Measurements from ENCODE around the gene MIEF2. TPM values are rescaled to one million over a fixed set of nuclear protein-coding genes. Genes with fewer than 3 reads are reported as not detected.

Gene MIEF2
- total RNA-seq, 1 donor from 2014 or later = 7.4 TPM

GRCh38 chr17:18226284-18226945 is 34.0 kb upstream of the MIEF2 start:
- Mint-ChIP-seq H3K9me3 (ENCODE audit: unreplicated experiment) (peaks cover 12% of the 10 kb centered on the region), H3K4me1 (ENCODE audit: low read depth, unreplicated experiment) (peaks cover 29% of the 10 kb centered on the region), H3K36me3 (ENCODE audit: unreplicated experiment) (no peaks in the 10 kb centered on the region), H3K27ac (ENCODE audit: unreplicated experiment) (peak overlapping the region; percentile 90), H3K27me3 (ENCODE audit: unreplicated experiment) (peaks cover 10% of the 10 kb centered on the region), H3K4me3 (ENCODE audit: unreplicated experiment) (peak overlapping the region; percentile 97)
- TF ChIP-seq CTCF (IDR thresholded peaks at IDR 0.05; ENCODE audit: partially characterized antibody, unreplicated experiment) = no peak
- no peak for DNase-seq

- Mint-ChIP-seq H3K27ac (ENCODE audit: unreplicated experiment) (no peak overlapping the region), H3K4me3 (ENCODE audit: unreplicated experiment) (peak overlapping the region; percentile 57), H3K36me3 (ENCODE audit: unreplicated experiment) (no peaks in the 10 kb centered on the region)
Observed at GRCh38 chr17:18227635-18228034, 32.8 kb upstream of the MIEF2 start.

GRCh38 chr17:18228176-18228682 is 32.2 kb upstream of the MIEF2 start:
- Mint-ChIP-seq H3K36me3 (ENCODE audit: unreplicated experiment) (no peaks in the 10 kb centered on the region), H3K9me3 (ENCODE audit: unreplicated experiment) (peaks cover 12% of the 10 kb centered on the region), H3K27ac (ENCODE audit: unreplicated experiment) (peak overlapping the region; percentile 26), H3K4me1 (ENCODE audit: low read depth, unreplicated experiment) (peaks cover 29% of the 10 kb centered on the region), H3K27me3 (ENCODE audit: unreplicated experiment) (peaks cover 10% of the 10 kb centered on the region), H3K4me3 (ENCODE audit: unreplicated experiment) (peak overlapping the region; percentile 57)
- no peak for DNase-seq
- no peak for TF ChIP-seq CTCF (IDR thresholded peaks at IDR 0.05; ENCODE audit: partially characterized antibody, unreplicated experiment)

More at GRCh38 chr17:18227635-18228034, 32.8 kb upstream of the MIEF2 start:
- no peak for TF ChIP-seq CTCF (IDR thresholded peaks at IDR 0.05; ENCODE audit: partially characterized antibody, unreplicated experiment)
- no peak for DNase-seq
- H3K27me3 Mint-ChIP-seq (ENCODE audit: unreplicated experiment) = peaks cover 10% of the 10 kb centered on the region
- peaks cover 29% of the 10 kb centered on the region for H3K4me1 Mint-ChIP-seq (ENCODE audit: low read depth, unreplicated experiment)
- H3K9me3 Mint-ChIP-seq (ENCODE audit: unreplicated experiment) = peaks cover 12% of the 10 kb centered on the region

- Mint-ChIP-seq H3K27ac (ENCODE audit: unreplicated experiment) (no peak overlapping the region), H3K9me3 (ENCODE audit: unreplicated experiment) (peaks cover 12% of the 10 kb centered on the region), H3K36me3 (ENCODE audit: unreplicated experiment) (no peaks in the 10 kb centered on the region), H3K4me1 (ENCODE audit: low read depth, unreplicated experiment) (peaks cover 29% of the 10 kb centered on the region), H3K27me3 (ENCODE audit: unreplicated experiment) (peaks cover 6% of the 10 kb centered on the region), H3K4me3 (ENCODE audit: unreplicated experiment) (no peak overlapping the region)
- no peak for DNase-seq
- TF ChIP-seq CTCF (IDR thresholded peaks at IDR 0.05; ENCODE audit: partially characterized antibody, unreplicated experiment) = no peak
Observed at GRCh38 chr17:18229254-18229653, 31.2 kb upstream of the MIEF2 start.

- Mint-ChIP-seq H3K4me3 (ENCODE audit: unreplicated experiment) (peak overlapping the region; percentile 30), H3K27me3 (ENCODE audit: unreplicated experiment) (peaks cover 6% of the 10 kb centered on the region), H3K4me1 (ENCODE audit: low read depth, unreplicated experiment) (peaks cover 29% of the 10 kb centered on the region), H3K36me3 (ENCODE audit: unreplicated experiment) (no peaks in the 10 kb centered on the region), H3K27ac (ENCODE audit: unreplicated experiment) (peak overlapping the region; percentile 55), H3K9me3 (ENCODE audit: unreplicated experiment) (peaks cover 12% of the 10 kb centered on the region)
- no peak for DNase-seq
- TF ChIP-seq CTCF (IDR thresholded peaks at IDR 0.05; ENCODE audit: partially characterized antibody, unreplicated experiment) = no peak
Observed at GRCh38 chr17:18229771-18230170, 30.7 kb upstream of the MIEF2 start.

All from glutamatergic neuron (in vitro differentiated cells).